Kidney tubule cell (primary cell): ENCODE results near the gene PGC.
"Not testable (repeated sequence)": the region's sequence is repeated elsewhere in the genome, so short reads cannot be mapped to it uniquely, and the experiment has no call there.

ENCODE experiments used
- DNase-seq: peaks from one replicate; pipeline ENCODE4 v3.0.0-alpha.2; 2018; ENCODE audit warnings: low spot score

Gene PGC

GRCh38 chr6:41775293-41775882 lies 28.2 kb upstream of the PGC start:
- DNase-seq = no peak

DNA sequence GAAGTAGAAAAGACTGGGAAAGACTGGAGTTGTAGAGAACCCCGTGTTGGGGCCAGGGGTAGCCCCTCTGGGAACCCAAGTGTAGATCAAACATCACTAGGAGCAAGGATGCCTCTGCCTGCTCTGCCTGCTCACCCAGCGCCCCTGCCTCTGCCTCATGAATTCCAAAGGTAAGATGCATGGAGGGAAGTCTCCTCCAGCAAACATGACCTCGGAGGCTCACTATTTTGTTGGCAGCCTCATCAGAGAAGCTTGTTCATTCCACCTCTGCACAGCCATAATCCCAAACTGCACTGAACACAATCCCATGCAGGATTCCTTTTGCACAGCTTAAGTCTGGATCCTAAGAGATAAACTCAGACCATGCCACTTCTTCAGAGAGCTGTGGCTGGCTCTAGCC lies 27.6 kb upstream of the PGC start:
- DNase-seq = peak; percentile 22

- DNase-seq = no peak
Observed at GRCh38 chr6:41771058-41771983, 24.1 kb upstream of the PGC start.

DNA sequence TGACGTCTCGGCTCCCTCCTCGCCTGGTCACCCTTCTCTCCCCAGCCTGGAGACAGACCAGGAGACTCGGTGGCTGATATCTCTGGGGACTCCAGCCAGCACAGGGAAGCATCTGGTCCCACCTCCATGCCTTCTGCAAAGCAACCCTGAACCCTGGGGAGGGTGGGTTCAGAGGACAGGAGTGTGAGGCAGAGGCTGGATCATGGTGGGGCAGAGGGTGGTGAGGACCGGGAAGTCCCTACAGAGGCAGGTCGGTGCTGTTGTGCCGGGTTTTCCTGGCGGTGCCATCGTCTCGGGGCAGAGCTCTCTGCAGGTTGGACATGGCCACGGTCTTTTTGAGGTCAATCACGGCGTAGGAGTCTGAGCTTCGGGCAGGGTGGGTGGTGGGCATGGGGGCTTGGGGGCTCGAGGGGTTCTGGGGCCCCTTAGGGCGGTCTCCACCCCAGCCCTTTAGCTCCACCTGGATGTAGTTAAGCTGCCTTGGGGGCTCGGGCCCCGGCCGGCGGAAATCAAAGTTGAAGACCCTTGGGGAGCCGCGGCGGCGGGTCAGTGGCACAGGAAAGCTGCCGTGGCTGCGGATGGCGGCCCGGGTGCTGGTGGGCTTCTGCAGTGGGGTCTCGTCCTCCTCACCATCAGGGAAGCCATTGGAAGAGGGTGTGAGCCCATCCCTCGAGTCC lies 23.3 kb upstream of the PGC start:
- no peak for DNase-seq

DNA sequence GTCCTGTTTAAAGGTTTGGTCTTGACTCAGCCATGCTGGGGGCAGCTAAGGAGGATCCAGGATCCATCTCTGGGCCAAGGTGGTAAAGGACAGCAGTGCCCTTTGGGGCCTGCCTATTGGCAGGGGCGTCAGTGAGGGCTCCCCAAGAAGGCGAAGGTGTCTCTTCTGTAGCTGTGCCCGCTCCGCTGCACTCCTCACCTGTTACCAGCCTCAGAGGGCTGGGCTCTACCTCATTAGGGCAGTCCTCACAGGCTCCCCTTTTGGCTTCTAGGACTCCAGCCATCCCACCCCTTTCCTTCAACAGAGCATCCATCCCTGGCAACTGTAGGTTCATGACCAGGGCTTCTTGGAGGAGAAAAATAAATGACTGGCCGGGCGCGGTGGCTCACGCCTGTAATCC lies 22.2 kb upstream of the PGC start:
- no peak for DNase-seq

DNA sequence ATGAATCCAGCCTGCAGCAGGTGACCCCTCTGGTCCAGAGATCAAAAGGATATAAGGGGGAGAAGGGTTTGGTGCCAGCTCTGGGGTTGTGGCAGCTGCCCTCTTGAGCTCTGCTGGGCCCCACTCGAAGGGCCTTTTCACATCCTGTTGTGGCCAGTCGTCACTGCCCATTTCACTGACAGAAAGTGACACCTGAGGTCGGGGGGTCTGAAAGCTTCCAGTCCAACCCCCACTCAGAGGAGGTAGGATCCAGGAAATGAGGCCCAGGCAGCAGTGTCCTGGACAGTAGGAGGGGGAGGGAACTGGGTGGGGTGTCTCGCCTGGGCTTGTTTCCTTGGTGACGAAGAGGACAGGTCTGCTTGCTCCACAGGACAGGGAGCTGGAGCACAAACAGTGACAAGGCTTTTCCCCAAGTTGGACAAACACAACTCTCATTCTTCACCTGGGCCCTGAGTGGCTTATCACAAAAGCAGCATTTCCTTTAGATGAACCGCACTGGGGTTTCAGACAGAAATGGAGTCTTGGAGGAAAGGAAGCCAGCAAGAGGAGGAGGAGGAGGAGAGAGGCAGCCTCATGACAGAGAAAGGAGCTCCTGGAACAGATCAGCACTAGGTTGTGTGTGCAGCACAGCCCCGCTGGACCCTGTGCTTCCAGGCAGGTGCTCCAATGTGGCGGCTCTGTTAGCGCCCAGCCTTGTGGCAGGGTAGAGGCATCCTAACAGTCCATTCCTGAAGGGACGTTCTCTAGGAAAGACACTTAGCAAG lies 21.5 kb upstream of the PGC start:
- DNase-seq = peak; percentile 35

DNA sequence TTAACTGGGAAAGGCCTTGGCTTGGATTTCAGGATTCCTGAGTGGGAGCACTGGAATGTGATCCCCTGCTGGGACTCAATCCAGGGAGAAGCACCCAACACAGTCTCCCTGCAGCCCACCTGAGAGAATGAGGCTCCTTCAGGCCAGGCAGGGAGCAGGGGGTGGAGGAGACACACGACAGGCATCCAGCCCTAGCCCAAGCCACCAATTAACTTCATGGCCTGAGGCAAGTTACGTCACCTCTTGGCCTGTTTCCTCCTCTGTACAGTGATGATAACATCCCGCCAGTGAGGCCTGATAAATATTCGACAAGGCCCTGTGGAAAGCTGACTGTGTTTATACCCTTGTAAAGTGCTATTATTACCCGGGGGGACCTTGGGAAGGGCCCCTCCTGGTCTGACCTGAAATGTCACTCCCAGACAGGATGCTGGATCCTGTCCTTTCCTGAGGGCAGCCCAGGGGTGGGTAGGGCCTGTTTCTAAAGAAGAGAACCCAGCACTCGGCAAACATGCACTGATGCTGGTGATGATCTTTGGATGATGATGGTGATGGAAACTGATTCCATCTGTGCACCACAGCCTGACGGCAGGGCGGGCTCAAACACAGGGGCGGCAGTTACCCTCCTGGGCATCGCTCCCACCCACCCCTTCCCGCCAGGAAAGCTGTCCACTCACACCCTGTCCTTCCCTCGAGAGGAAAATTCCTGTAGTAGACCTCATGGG lies 20.1 kb upstream of the PGC start:
- peak; percentile 70 for DNase-seq

DNA sequence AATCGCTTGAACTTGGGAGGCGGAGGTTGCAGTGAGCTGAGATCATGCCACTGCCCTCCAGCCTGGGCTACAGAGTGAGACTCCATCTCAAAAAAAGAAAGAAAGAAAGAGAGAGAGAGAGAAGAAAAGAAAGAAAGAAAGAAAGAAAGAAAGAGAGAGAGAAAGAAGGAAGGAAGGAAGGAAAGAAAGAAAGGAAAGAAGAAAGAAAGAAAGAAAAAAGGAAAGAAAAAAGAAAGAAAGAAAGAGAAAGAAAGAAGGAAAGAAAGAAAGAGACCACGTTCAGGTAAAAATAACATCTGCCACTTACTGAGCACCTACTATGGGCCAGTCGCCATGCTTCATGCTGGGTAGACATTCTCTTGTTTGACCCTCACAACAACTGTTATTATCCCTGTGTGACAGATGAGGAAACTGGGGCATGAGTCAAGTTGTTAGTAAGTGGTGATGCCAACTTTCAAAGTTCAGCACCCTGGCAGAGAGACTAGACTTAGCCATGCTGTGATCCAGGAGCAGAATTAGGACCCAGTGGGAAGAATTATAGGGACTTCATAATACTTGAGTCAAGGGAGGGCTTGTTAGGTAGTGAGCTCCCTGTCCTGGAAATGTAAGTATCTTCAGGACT lies 19.0 kb upstream of the PGC start:
- not testable (repeated sequence) for DNase-seq

DNA sequence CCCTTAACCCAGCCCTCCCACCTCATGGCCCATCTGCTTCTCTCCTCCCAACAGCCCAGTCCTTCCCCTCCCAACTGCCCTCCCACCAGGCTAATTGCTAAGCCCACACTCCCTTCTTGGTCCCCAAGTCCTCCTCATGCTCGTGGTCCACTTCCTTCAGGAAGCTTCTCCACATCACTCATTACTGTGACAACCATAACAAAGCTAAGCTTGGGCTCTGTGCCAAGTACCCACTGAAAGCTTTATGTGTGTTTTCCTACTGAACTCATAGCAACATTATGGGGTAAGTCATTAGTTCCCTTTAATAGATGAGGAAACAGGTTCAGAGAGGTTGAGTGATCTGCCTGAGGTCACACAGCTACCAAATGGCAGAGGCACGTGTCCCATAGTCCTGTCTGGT lies 16.3 kb upstream of the PGC start:
- peak; percentile 40 for DNase-seq

- DNase-seq = no peak
Observed at GRCh38 chr6:41759905-41760579, 12.8 kb upstream of the PGC start.

DNA sequence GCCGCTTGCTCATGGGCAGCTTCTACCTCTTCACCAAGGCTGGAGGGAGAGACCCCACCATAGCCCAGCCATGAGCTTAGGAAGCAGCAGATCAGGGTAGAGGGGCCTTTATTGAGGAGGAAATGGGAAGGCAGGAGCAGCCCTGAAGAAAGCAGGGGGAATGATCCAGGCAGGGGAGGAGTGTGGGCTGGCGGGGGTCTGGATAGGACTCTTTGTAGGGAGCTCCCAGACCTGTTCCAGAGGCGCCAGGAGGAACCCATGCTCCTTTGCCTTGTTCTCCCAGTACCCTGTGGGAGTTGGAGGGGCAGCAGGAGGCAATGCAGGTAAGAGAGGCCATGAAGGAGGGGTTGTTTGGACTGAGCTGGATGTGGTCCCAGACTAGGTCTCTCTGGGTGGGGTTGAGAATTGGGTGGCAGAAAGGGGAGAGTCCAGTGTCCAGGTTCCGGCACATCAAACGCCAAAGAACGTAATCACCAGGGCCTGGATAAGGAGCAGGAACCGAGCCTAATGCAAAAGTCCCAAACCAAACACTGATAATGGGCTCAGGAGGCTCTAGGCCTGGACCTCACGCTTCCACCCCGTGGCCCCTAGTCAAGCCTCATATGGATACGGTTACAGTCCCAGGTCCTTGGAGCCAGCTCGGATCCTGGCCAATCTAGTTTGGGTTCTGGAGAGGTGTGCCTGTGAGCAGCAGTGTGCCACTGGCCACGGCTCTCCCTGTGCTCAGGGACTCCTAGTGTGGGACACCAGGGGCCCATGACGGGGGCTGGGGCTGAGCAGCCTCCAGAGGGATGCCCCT lies 12.1 kb upstream of the PGC start:
- DNase-seq = no peak

DNA sequence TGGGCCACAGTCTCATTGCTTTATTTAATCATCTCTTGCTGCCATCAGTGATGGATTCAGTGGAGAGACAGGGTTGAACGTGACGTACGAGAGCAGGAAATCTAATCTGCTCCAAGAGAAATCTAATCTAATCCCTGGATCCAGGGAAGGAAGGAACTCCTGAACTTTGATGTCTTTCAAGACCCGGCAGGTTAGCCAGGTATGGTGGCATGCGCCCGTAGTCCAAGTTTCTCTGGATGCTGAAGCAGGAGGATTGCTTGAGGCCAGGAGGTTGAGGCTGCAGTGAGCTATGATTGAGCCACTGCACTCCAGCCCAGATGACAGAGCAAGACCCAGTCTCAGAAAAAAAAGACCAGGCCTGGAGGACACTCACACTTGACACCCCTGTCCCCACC lies 11.4 kb upstream of the PGC start:
- no peak for DNase-seq

GRCh38 chr6:41757931-41758640 lies 10.9 kb upstream of the PGC start:
- DNase-seq = peak; percentile 77

DNA sequence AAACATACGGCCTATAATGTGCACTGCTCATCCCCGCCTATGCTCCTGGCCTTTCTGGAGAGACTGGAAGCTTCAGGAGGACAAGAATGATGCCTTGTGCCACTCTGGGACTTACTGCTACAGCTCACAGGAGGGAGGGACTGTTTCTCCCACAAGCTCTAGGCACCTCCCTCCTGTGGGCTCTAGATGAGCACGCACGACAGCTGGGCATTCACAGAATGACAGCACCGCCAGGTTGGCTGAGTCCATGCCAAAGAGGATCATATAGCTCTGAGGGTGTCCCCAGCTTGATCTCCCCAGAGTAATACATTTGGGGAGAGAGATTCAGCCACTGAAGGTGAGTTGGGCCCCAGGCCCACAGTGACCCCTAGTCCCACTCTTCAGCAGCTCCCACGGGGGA lies 10.1 kb upstream of the PGC start:
- no peak for DNase-seq

DNA sequence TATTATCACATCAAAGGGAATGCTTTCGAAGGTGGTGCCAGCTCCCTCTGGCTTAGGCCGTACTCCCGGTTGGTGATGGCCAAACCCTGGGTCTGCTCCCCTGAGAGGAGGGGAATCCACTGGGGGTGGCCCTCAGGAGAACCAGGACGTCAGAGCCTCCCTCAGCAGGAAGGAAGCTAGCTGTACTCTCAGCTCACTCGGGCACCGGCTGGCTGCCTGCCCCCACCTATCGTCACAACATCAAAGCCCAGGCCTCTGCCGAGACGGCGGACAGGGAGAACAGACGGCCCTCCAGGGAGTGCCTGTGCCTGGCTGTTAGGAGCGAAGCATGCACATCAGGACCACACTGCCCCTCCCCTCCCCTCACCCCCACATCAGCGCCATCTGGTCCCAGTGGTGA lies 9.2 kb upstream of the PGC start:
- no peak for DNase-seq

GRCh38 chr6:41755895-41756294 lies 8.7 kb upstream of the PGC start:
- no peak for DNase-seq

GRCh38 chr6:41750374-41750773 lies 3.2 kb upstream of the PGC start:
- no peak for DNase-seq

GRCh38 chr6:41748542-41748941 lies 1.3 kb upstream of the PGC start:
- DNase-seq = no peak

DNA sequence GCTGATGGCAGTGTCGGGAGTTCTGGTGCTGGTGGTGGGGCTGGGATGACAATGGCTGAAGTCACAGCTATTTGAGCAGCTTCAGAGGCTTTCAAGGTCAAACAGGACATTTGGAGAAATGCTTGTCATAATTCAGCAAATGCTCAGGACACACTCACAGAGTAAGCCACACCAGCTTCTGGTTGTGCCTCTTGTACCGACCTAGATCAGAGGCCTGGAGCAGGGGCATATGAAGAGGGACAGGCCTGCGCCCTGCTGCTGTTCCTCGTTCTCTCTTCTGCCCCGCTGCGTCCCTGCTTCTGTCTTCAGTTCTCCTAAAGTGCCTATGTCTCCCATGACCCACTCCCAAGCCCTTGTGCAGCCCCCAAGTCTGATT lies 893 bp upstream of the PGC start:
- no peak for DNase-seq
